ENCODE data around the gene FAAH. TPM values are rescaled to one million over a fixed set of nuclear protein-coding genes. Genes with fewer than 3 reads are reported as not detected.

FAAH gene
- total and polyA plus RNA-seq, 12 donors = 12.0 to 162 (median 38.8) TPM

GRCh38 chr1:46418976-46419375 is 24.9 kb downstream of the FAAH start:
- no peak for DNase-seq
- H3K4me1 ChIP-seq (replicated peaks in 1 of 2) = no peaks in the 10 kb centered on the region
- H3K4me3 ChIP-seq = no peak overlapping the region
- H3K27ac ChIP-seq = no peak overlapping the region
- no peaks in the 10 kb centered on the region for H3K9me3 ChIP-seq (replicated peaks in 1 of 3)
- H3K27me3 ChIP-seq = no peaks in the 10 kb centered on the region
- WGBS, 4 donors = 74 to 84% (median 79%) methylated on average over 10 of the region's 10 CpGs
- intact Hi-C loops (cut with DNase I) = no loop called here
- no peaks in the 10 kb centered on the region for H3K36me3 ChIP-seq (replicated peaks in 1 of 2)
- TF ChIP-seq POLR2A (IDR thresholded peaks at IDR 0.05) = no peak
- TF ChIP-seq CTCF (IDR thresholded peaks at IDR 0.05) = no peak

GRCh38 chr1:46420533-46420915 is 26.4 kb downstream of the FAAH start:
- H3K27ac ChIP-seq = no peak overlapping the region
- TF ChIP-seq CTCF (IDR thresholded peaks at IDR 0.05) (no peak), POLR2A (IDR thresholded peaks at IDR 0.05) (no peak)
- DNase-seq = no peak
- no peaks in the 10 kb centered on the region for H3K36me3 ChIP-seq (replicated peaks in 1 of 2)
- no peaks in the 10 kb centered on the region for H3K27me3 ChIP-seq
- intact Hi-C loops (cut with DNase I) = no loop called here
- H3K4me3 ChIP-seq = no peak overlapping the region
- H3K4me1 ChIP-seq (replicated peaks in 1 of 2) = no peaks in the 10 kb centered on the region
- WGBS, 4 donors = 54 to 77% (median 76%) methylated on average over 2 to 4 of the region's 4 CpGs
- H3K9me3 ChIP-seq (replicated peaks in 1 of 3) = no peaks in the 10 kb centered on the region

GRCh38 chr1:46421739-46422138 is 27.6 kb downstream of the FAAH start:
- Histone ChIP-seq H3K4me1 (replicated peaks in 1 of 2) (no peaks in the 10 kb centered on the region), H3K27me3 (no peaks in the 10 kb centered on the region), H3K36me3 (replicated peaks in 1 of 2) (no peaks in the 10 kb centered on the region), H3K27ac (no peak overlapping the region), H3K4me3 (no peak overlapping the region), H3K9me3 (replicated peaks in 1 of 3) (no peaks in the 10 kb centered on the region)
- 54 to 61% (median 59%) methylated on average over 5 of the region's 5 CpGs for WGBS, 4 donors
- TF ChIP-seq CTCF (IDR thresholded peaks at IDR 0.05) = no peak
- intact Hi-C loops (cut with DNase I) = no loop called here
- no peak for DNase-seq

GRCh38 chr1:46422261-46422871 is 28.2 kb downstream of the FAAH start:
- Histone ChIP-seq H3K9me3 (replicated peaks in 1 of 3) (no peaks in the 10 kb centered on the region), H3K36me3 (replicated peaks in 1 of 2) (no peaks in the 10 kb centered on the region), H3K27ac (no peak overlapping the region), H3K27me3 (no peaks in the 10 kb centered on the region), H3K4me3 (no peak overlapping the region), H3K4me1 (replicated peaks in 1 of 2) (no peaks in the 10 kb centered on the region)
- DNase-seq = no peak
- 81 to 85% (median 82%) methylated on average over 9 of the region's 9 CpGs for WGBS, 4 donors
- TF ChIP-seq POLR2A (IDR thresholded peaks at IDR 0.05) = no peak
- no peak for TF ChIP-seq CTCF (IDR thresholded peaks at IDR 0.05)
- intact Hi-C loops (cut with DNase I) = no loop called here
